ENCODE results near the gene ERVFRD-1. TPM values are rescaled to one million over a fixed set of nuclear protein-coding genes. Genes with fewer than 3 reads are reported as not detected.

Gene ERVFRD-1
- total RNA-seq, 5 donors from 2014 or later (not counting 1 experiment from before 2014, with no cell fraction given), result 0.10 TPM; not detected in 4

DNA sequence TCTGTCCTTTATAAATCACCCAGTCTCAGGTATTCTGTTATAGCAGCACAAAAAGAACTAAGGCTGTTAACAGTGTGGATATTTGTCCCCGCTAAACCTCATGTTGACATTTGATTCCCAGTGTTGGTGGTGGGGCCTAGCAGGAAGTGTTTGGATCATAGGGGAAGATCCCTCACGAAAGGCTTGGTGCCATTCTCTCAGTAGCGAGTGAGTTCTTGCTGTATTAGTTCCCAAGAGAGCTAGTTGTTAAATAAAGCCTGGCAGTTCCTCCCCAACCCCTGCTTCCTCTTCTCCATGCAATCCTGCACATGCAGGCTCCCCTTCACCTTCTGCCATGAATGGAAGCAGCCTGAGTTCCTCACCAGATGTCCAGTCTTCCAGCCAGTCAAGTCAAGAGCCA lies 29.8 kb upstream of the ERVFRD-1 start:
- 90% methylated on average over 2 of the region's 3 CpGs for WGBS (ENCODE audit: insufficient coverage)
- Mint-ChIP-seq H3K27ac (no peak overlapping the region), H3K9me3 (no peaks in the 10 kb centered on the region), H3K4me3 (no peak overlapping the region), H3K36me3 (no peaks in the 10 kb centered on the region), H3K4me1 (peaks cover 0 to 5% (median 2%) of the 10 kb centered on the region in 3 donors), H3K27me3 (no peaks in the 10 kb centered on the region)
- Histone ChIP-seq H3K4me1 (ENCODE audit: control insufficient read depth in 1 of 2, extremely low read depth in 1 of 2, insufficient read depth in 2 of 2, low read length in 2 of 2) (peaks cover 0 to 3% of the 10 kb centered on the region in 2 experiments), H3K27ac (ENCODE audit: low read length) (no peak overlapping the region), H3K36me3 (ENCODE audit: control insufficient read depth in 2 of 2, extremely low read depth in 1 of 2, insufficient read depth in 1 of 2, low read length in 1 of 2) (no peaks in the 10 kb centered on the region), H3K27me3 (replicated peaks in 1 of 2; ENCODE audit: control insufficient read depth in 2 of 2, extremely low read depth in 1 of 2, insufficient read depth in 2 of 2, low read length in 1 of 2) (no peaks in the 10 kb centered on the region), H3K4me3 (ENCODE audit: control insufficient read depth in 1 of 2, extremely low read depth in 1 of 2, low read length in 1 of 2) (no peak overlapping the region), H3K9me3 (no peaks in the 10 kb centered on the region)
- POLR2A ChIA-PET, result no interaction called here
- ATAC-seq (replicated peaks in 1 of 4) (no peak), DNase-seq (no peak)
- CTCF ChIA-PET, result interaction anchor here (0.7 to 1.0 kb wide), 3 partner anchors 226 to 434 kb away, joined by 4 to 7 read pairs (median 4); no protein-coding TSS in a partner anchor

DNA sequence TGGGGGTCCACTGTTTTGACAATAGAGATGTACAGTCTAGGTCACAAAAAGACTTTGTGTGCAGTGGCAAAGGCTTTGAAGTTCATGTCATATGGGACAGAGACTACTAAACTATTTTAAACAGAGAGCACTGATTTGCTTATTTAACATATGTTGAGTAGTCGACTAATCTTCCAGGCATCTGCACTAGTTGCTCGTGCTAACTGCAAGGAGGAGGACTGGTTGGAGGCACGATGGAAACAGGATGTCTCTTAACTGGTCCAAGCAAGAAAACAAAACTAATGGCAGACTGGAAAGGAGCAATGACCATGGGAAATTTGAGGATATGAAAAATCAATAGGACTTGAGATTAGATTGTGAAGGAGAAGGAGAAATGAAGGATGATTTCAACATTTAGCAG lies 28.5 kb upstream of the ERVFRD-1 start:
- Mint-ChIP-seq H3K36me3 (peaks cover 9% of the 10 kb centered on the region), H3K4me3 (no peak overlapping the region), H3K27me3 (no peaks in the 10 kb centered on the region), H3K9me3 (no peaks in the 10 kb centered on the region), H3K27ac (no peak overlapping the region), H3K4me1 (peaks cover 0 to 5% (median 2%) of the 10 kb centered on the region in 3 donors)
- no peak for ATAC-seq (replicated peaks in 1 of 4)
- H3K9me3 ChIP-seq, result no peaks in the 10 kb centered on the region
- ChIA-PET CTCF (no interaction called here), POLR2A (no interaction called here)
- H3K27ac ChIP-seq (ENCODE audit: low read length), result no peak overlapping the region
- H3K4me1 ChIP-seq (ENCODE audit: control insufficient read depth in 1 of 2, extremely low read depth in 1 of 2, insufficient read depth in 2 of 2, low read length in 2 of 2), result peaks cover 0 to 3% of the 10 kb centered on the region in 2 experiments
- H3K4me3 ChIP-seq (ENCODE audit: control insufficient read depth in 1 of 2, extremely low read depth in 1 of 2, low read length in 1 of 2), result no peak overlapping the region
- H3K36me3 ChIP-seq (ENCODE audit: control insufficient read depth in 2 of 2, extremely low read depth in 1 of 2, insufficient read depth in 1 of 2, low read length in 1 of 2), result peaks cover 0 to 10% of the 10 kb centered on the region in 2 donors
- WGBS (ENCODE audit: insufficient coverage), result 93% methylated on average over 2 of the region's 3 CpGs
- H3K27me3 ChIP-seq (replicated peaks in 1 of 2; ENCODE audit: control insufficient read depth in 2 of 2, extremely low read depth in 1 of 2, insufficient read depth in 2 of 2, low read length in 1 of 2), result no peaks in the 10 kb centered on the region
- DNase-seq, result no peak

DNA sequence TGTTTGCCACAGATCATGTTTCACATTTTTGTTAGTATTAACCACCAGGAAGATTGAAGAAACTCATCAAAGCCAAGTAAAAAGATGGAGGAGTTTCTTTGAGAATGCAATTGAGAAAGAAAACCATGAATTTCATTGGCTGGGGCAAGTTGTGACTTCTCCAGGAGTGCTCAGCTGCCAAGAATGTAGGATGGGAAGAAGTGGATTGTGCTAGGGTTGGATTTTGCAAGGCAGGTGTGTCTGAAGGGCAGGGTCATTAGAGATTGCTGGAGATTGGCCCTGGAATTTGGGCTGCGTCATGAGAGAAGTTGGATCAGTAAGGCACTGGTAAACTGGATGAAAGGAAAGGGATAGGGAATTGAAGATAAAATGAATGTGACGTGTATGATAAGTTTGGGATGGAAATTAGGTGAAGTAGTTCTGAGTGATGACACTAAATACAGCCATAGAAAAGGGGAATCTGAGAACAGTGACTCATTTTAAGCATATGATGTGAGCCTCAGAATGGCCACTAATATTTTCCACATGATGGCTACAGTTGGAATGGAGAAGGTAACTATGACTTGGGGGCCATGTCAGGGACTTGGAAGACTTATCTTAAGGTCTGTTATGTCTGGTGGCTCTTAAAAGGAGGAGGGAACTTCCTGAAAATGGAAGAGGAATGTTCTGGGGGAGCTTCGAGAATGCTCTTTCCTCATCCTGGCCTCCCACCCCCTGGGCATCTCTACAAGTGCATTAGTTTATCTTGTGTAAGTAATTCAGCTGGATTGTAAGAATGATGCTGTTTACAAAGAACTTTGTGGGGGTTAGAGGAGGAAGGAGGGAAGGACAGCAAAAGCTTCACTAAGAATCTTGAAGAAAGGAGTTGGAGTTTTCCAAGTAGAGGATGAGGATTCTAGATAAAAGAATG lies 27.8 kb upstream of the ERVFRD-1 start:
- 75% methylated on average over 2 of the region's 3 CpGs for WGBS (ENCODE audit: insufficient coverage)
- H3K27ac Mint-ChIP-seq, result no peak overlapping the region
- peaks cover 0 to 14% of the 10 kb centered on the region in 2 donors for H3K36me3 ChIP-seq (ENCODE audit: control insufficient read depth in 2 of 2, extremely low read depth in 1 of 2, insufficient read depth in 1 of 2, low read length in 1 of 2)
- H3K4me1 Mint-ChIP-seq, result peaks cover 0 to under 1% (median 0%) of the 10 kb centered on the region in 3 donors
- ATAC-seq (replicated peaks in 1 of 4) (no peak), DNase-seq (no peak)
- no peaks in the 10 kb centered on the region for H3K27me3 Mint-ChIP-seq
- H3K4me1 ChIP-seq (ENCODE audit: control insufficient read depth in 1 of 2, extremely low read depth in 1 of 2, insufficient read depth in 2 of 2, low read length in 2 of 2), result no peaks in the 10 kb centered on the region
- H3K9me3 ChIP-seq, result no peaks in the 10 kb centered on the region
- H3K36me3 Mint-ChIP-seq, result peaks cover 15% of the 10 kb centered on the region
- ChIA-PET CTCF (interaction anchor here in 1 of 2 donors (0.5 kb wide), 1 partner anchor 234 kb away, joined by 3 read pairs; no protein-coding TSS in a partner anchor), POLR2A (no interaction called here)
- H3K4me3 ChIP-seq (ENCODE audit: control insufficient read depth in 1 of 2, extremely low read depth in 1 of 2, low read length in 1 of 2), result no peak overlapping the region
- H3K27ac ChIP-seq (ENCODE audit: low read length), result no peak overlapping the region
- H3K9me3 Mint-ChIP-seq, result no peaks in the 10 kb centered on the region
- H3K4me3 Mint-ChIP-seq, result no peak overlapping the region
- H3K27me3 ChIP-seq (replicated peaks in 1 of 2; ENCODE audit: control insufficient read depth in 2 of 2, extremely low read depth in 1 of 2, insufficient read depth in 2 of 2, low read length in 1 of 2), result no peaks in the 10 kb centered on the region

DNA sequence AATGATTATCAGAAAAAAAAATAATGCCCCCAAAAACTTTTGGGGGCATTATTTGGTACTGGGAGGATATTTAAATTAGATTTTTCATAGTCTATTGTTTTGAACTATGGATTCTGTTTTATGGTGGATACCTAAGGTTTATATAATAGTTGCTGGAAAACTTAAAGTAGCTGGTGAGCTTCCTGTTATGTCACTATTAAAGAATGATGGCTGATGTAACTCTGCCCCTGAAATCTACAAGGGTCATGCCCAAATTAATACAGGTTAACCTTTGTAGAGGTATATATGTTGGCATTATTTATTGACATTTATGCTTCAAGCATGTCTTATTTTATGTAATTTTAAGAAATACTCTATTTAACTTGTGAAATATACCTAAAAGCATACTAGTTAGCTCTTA lies 25.3 kb upstream of the ERVFRD-1 start:
- no peaks in the 10 kb centered on the region for H3K4me1 ChIP-seq (ENCODE audit: control insufficient read depth in 1 of 2, extremely low read depth in 1 of 2, insufficient read depth in 2 of 2, low read length in 2 of 2)
- H3K4me1 Mint-ChIP-seq, result no peaks in the 10 kb centered on the region
- H3K27ac ChIP-seq (ENCODE audit: low read length), result no peak overlapping the region
- peaks cover 15% of the 10 kb centered on the region for H3K36me3 Mint-ChIP-seq
- no peak overlapping the region for H3K4me3 Mint-ChIP-seq
- ATAC-seq (replicated peaks in 1 of 4) (no peak), DNase-seq (no peak)
- ChIA-PET CTCF (interaction anchor here in 1 of 2 donors (0.8 kb wide), 2 partner anchors 45 to 359 kb away, joined by 3 read pairs; no protein-coding TSS in a partner anchor), POLR2A (interaction anchor here in 1 of 2 donors (0.6 kb wide), 1 partner anchor 35 kb away, joined by 3 read pairs; no protein-coding TSS in a partner anchor)
- no peaks in the 10 kb centered on the region for H3K9me3 Mint-ChIP-seq
- no peaks in the 10 kb centered on the region for H3K9me3 ChIP-seq
- H3K27me3 ChIP-seq (replicated peaks in 1 of 2; ENCODE audit: control insufficient read depth in 2 of 2, extremely low read depth in 1 of 2, insufficient read depth in 2 of 2, low read length in 1 of 2), result no peaks in the 10 kb centered on the region
- H3K4me3 ChIP-seq (ENCODE audit: control insufficient read depth in 1 of 2, extremely low read depth in 1 of 2, low read length in 1 of 2), result no peak overlapping the region
- no peak overlapping the region for H3K27ac Mint-ChIP-seq
- no peaks in the 10 kb centered on the region for H3K27me3 Mint-ChIP-seq
- H3K36me3 ChIP-seq (ENCODE audit: control insufficient read depth in 2 of 2, extremely low read depth in 1 of 2, insufficient read depth in 1 of 2, low read length in 1 of 2), result peaks cover 0 to 14% of the 10 kb centered on the region in 2 donors

DNA sequence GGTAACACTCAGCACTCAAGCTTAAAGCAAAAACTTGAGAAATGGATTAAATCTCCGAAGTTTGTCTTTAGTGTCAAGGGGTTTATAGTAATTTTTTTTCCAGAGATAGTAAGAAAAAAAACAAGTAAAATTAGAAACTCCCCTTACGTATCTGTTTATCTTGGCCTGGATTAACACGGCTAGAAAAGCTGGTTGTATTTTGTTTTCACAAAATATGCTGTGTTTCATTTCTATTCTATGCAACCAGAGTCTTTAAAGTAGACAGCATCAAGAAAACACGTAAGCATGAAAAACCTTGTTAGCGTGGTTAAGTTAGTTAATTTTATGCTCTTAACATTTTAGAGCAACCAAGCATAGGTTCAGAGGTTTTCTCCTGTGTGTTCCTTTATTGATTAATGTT lies 21.8 kb upstream of the ERVFRD-1 start:
- CTCF ChIA-PET, result no interaction called here
- no CpG with 5 or more reads among the region's 5 CpGs for WGBS (ENCODE audit: insufficient coverage)
- Histone ChIP-seq H3K27me3 (replicated peaks in 1 of 2; ENCODE audit: control insufficient read depth in 2 of 2, extremely low read depth in 1 of 2, insufficient read depth in 2 of 2, low read length in 1 of 2) (no peaks in the 10 kb centered on the region), H3K4me3 (ENCODE audit: control insufficient read depth in 1 of 2, extremely low read depth in 1 of 2, low read length in 1 of 2) (no peak overlapping the region), H3K27ac (ENCODE audit: low read length) (no peak overlapping the region), H3K4me1 (ENCODE audit: control insufficient read depth in 1 of 2, extremely low read depth in 1 of 2, insufficient read depth in 2 of 2, low read length in 2 of 2) (no peaks in the 10 kb centered on the region), H3K36me3 (ENCODE audit: control insufficient read depth in 2 of 2, extremely low read depth in 1 of 2, insufficient read depth in 1 of 2, low read length in 1 of 2) (peaks cover 0 to 14% of the 10 kb centered on the region in 2 donors), H3K9me3 (no peaks in the 10 kb centered on the region)
- DNase-seq (no peak), ATAC-seq (replicated peaks in 1 of 4) (no peak)
- Mint-ChIP-seq H3K27ac (no peak overlapping the region), H3K4me1 (peaks cover 13 to 16% (median 15%) of the 10 kb centered on the region in 3 donors), H3K27me3 (no peaks in the 10 kb centered on the region), H3K36me3 (peaks cover 18% of the 10 kb centered on the region), H3K4me3 (no peak overlapping the region), H3K9me3 (no peaks in the 10 kb centered on the region)
- POLR2A ChIA-PET, result no interaction called here

DNA sequence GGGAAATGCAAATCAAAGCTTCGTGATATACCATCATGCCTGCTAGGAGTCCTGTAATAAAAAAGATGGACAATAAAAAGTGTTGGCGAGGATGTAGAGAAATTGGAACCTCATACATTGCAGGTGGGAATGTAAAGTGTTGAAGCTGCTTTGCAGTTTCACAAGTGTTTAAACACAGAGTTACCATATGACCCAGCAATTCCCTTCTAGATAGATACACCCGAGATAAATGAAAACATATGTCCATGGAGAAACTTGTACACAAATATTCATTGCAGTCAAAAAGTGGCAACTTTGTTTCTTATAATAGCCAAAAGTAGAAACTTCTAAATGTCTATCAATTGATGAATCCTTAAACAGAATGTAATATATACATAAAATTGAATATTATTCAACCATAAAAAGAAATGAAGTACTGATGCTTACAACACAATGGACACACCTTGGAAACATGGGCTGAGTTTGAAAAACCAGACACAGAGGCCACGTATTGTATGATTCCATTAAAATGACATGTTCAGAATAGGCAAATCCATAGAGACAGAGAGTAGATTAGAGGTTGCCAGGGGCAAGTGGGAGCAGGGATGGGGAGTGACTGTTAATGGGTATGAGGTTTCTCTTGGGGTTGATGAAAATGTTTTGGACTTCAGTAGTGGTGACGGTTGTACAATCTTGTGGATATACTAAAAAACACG lies 20.8 kb upstream of the ERVFRD-1 start:
- DNase-seq (no peak), ATAC-seq (replicated peaks in 1 of 4) (no peak)
- H3K9me3 ChIP-seq, result no peaks in the 10 kb centered on the region
- Mint-ChIP-seq H3K27me3 (no peaks in the 10 kb centered on the region), H3K4me3 (no peak overlapping the region), H3K27ac (no peak overlapping the region), H3K9me3 (no peaks in the 10 kb centered on the region), H3K4me1 (peaks cover 13 to 16% (median 15%) of the 10 kb centered on the region in 3 donors), H3K36me3 (peaks cover 20% of the 10 kb centered on the region)
- 100% methylated on average over 2 of the region's 6 CpGs for WGBS (ENCODE audit: insufficient coverage)
- H3K4me1 ChIP-seq (ENCODE audit: control insufficient read depth in 1 of 2, extremely low read depth in 1 of 2, insufficient read depth in 2 of 2, low read length in 2 of 2), result no peaks in the 10 kb centered on the region
- H3K27ac ChIP-seq (ENCODE audit: low read length), result no peak overlapping the region
- H3K36me3 ChIP-seq (ENCODE audit: control insufficient read depth in 2 of 2, extremely low read depth in 1 of 2, insufficient read depth in 1 of 2, low read length in 1 of 2), result peaks cover 0 to 14% of the 10 kb centered on the region in 2 donors
- POLR2A ChIA-PET, result interaction anchor here in 1 of 2 donors (0.6 kb wide), 1 partner anchor 164 kb away, joined by 4 read pairs; no protein-coding TSS in a partner anchor
- no peak overlapping the region for H3K4me3 ChIP-seq (ENCODE audit: control insufficient read depth in 1 of 2, extremely low read depth in 1 of 2, low read length in 1 of 2)
- CTCF ChIA-PET, result no interaction called here
- H3K27me3 ChIP-seq (replicated peaks in 1 of 2; ENCODE audit: control insufficient read depth in 2 of 2, extremely low read depth in 1 of 2, insufficient read depth in 2 of 2, low read length in 1 of 2), result no peaks in the 10 kb centered on the region
